NB4 (cell line): ENCODE measurements around the gene EML3.

Experiments used
- CTCF ChIP-seq: IDR thresholded peaks from one replicate; pipeline ENCODE4 v1.5.1; 2012; ENCODE audit warnings: low read depth, low read length
- POLR2A ChIP-seq: IDR thresholded peaks from 2 replicates; pipeline ENCODE4 v1.6.1; 2011; ENCODE audit warnings: mild to moderate bottlenecking; ENCODE audit not compliant: insufficient read length; ENCODE audit errors: extremely low read depth
- TF ChIP-seq, protein P1 (sequence below): IDR thresholded peaks from 2 replicates; pipeline ENCODE4 v1.6.1; 2011; ENCODE audit warnings: low read depth, low read length

DNA sequence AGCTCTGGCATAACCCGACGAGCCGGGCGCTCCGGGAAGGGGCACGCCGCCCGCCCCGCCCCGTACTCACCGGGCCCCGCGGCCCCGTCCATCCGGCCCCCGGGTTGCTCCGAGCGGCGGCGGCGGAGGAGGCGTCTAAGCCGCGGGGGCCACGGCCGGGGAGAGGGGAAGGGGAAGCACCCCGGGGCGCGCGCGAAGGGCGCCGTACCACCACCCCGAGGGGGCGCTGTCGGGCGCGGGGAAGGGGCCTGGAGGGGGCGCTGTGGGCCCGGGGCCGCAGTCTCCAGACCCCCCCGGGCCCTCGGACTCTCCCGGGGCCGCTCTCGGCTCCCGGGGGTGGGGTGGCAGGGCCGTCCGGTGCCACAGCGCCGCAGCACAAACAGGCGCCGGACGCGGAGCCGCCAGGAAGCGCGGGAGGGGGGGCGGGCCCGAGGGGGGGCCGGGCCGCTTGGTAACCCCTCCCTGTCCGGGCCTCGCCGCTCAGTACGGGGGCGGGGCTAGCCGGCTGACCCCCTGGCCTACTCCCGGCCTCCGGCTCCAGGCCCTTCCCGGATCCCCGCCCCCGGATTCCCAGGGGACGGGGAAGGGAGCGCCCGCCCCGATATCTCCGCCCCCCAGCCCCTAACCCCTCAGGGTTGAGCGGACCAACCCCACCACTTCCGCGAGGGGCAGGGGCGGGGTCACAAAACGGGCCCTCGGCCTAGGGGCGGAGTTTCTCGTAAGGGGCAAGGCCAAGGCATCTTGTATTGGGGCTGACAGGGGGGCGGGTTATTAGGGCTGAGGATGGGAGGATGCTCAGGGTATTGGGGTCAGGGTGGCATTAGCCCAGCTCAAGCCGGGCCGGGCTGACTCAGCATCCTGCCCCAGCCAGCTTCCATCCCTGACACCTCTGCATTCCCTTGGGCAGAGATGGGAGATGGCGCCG is at the start of gene EML3, which contains the start of gene ROM1:
- no peak for TF ChIP-seq POLR2A
- TF ChIP-seq CTCF: peak; percentile 86
- TF ChIP-seq, protein P1, sequence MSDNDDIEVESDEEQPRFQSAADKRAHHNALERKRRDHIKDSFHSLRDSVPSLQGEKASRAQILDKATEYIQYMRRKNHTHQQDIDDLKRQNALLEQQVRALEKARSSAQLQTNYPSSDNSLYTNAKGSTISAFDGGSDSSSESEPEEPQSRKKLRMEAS: no peak
